ENCODE results near the gene LTO1. TPM values are rescaled to one million over a fixed set of nuclear protein-coding genes. Genes with fewer than 3 reads are reported as not detected.

LTO1 gene
- total and polyA plus RNA-seq, 2 experiments from 2014 or later = 20.1 to 23.3 TPM

DNA sequence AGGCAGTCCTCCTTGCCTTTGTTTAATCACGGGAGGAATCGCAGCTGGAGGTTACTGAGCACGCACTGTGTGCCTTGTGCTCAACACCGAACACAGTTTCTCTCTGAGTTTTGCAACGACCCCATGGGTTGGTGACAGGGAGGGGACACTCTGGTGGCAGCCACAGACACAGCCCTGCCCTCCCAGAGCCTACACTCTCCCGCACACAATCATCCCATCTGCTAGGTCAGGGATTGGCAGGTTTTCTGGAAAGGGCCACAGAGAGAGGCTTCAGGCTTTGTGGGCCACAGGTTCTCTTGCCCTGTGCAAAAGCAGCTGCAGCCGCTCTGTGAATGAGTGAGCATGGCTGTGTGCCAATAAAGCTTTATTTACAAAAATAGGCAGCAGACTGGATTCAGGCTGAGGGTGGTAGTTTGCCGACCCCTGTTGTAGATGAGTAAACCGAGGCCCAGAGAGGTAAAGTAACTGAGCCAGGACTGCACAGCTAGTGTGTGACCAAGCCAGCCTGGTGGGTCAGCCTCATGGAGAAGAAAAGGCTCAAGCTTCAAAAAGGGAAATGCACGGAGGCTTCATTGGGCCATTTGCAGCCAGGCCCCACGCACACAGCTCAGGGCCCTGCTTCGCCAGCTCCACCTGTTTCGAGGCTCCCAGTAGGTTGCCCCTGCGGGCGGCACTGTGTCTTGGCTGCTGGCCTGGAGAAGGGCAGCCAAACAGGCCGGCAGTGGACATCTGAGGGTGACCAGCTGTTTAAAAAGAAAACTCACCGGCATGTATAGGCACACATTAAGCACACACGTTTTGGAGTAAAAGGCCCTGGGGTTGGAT is 16.3 kb downstream of the LTO1 start (continued):
- TF ChIP-seq, protein P1, sequence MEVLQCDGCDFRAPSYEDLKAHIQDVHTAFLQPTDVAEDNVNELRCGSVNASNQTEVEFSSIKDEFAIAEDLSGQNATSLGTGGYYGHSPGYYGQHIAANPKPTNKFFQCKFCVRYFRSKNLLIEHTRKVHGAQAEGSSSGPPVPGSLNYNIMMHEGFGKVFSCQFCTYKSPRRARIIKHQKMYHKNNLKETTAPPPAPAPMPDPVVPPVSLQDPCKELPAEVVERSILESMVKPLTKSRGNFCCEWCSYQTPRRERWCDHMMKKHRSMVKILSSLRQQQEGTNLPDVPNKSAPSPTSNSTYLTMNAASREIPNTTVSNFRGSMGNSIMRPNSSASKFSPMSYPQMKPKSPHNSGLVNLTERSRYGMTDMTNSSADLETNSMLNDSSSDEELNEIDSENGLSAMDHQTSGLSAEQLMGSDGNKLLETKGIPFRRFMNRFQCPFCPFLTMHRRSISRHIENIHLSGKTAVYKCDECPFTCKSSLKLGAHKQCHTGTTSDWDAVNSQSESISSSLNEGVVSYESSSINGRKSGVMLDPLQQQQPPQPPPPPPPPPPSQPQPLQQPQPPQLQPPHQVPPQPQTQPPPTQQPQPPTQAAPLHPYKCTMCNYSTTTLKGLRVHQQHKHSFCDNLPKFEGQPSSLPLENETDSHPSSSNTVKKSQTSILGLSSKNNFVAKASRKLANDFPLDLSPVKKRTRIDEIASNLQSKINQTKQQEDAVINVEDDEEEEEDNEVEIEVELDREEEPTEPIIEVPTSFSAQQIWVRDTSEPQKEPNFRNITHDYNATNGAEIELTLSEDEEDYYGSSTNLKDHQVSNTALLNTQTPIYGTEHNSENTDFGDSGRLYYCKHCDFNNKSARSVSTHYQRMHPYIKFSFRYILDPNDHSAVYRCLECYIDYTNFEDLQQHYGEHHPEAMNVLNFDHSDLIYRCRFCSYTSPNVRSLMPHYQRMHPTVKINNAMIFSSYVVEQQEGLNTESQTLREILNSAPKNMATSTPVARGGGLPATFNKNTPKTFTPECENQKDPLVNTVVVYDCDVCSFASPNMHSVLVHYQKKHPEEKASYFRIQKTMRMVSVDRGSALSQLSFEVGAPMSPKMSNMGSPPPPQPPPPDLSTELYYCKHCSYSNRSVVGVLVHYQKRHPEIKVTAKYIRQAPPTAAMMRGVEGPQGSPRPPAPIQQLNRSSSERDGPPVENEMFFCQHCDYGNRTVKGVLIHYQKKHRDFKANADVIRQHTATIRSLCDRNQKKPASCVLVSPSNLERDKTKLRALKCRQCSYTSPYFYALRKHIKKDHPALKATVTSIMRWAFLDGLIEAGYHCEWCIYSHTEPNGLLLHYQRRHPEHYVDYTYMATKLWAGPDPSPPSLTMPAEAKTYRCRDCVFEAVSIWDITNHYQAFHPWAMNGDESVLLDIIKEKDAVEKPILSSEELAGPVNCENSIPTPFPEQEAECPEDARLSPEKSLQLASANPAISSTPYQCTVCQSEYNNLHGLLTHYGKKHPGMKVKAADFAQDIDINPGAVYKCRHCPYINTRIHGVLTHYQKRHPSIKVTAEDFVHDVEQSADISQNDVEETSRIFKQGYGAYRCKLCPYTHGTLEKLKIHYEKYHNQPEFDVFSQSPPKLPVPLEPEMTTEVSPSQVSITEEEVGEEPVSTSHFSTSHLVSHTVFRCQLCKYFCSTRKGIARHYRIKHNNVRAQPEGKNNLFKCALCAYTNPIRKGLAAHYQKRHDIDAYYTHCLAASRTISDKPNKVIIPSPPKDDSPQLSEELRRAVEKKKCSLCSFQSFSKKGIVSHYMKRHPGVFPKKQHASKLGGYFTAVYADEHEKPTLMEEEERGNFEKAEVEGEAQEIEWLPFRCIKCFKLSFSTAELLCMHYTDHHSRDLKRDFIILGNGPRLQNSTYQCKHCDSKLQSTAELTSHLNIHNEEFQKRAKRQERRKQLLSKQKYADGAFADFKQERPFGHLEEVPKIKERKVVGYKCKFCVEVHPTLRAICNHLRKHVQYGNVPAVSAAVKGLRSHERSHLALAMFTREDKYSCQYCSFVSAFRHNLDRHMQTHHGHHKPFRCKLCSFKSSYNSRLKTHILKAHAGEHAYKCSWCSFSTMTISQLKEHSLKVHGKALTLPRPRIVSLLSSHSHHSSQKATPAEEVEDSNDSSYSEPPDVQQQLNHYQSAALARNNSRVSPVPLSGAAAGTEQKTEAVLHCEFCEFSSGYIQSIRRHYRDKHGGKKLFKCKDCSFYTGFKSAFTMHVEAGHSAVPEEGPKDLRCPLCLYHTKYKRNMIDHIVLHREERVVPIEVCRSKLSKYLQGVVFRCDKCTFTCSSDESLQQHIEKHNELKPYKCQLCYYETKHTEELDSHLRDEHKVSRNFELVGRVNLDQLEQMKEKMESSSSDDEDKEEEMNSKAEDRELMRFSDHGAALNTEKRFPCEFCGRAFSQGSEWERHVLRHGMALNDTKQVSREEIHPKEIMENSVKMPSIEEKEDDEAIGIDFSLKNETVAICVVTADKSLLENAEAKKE (CRISPR knock-in tag; IDR thresholded peaks at IDR 0.05) = no peak
- TF ChIP-seq ZNF114 (CRISPR knock-in tag; IDR thresholded peaks at IDR 0.05) = no peak

DNA sequence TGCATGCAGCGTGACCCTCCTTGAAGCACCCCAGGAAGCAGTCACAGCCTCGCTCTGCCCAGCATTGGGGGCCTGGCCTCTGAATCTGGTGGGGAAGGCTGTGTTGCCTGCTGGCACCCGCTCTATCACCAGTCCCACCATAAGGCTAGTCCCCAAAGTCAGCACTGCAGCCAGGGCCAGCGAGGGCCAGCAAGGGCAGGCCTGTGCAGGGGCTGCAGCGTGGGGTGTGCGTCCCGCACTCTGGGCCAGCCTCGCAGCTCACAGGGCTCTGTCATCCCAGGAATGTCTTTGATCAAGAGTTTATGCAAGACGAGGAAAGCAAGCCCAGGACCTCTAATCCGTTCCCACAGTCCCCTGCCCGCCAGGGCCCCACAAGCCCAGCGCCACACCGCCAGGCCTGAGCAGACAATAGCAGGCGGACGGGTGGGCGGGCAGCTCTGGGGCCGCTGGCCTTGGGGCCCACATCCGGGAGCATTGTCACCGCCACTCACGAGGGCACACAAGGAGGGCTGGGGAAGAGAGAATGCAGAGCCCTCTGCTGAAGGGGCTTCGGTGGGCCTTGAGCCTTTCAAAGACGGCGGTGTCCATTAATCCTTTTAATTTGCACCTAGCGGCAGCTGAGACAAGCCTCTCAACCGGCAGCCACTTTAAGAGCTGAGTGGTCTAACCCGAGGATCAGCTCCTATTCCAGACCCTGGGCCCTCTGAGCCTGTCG is 17.1 kb downstream of the LTO1 start:
- ATAC-seq = peak; percentile 78
- peak overlapping the region; percentile 72; the same call in 1 of the 2 replicates for H3K27ac Mint-ChIP-seq
- no peaks in the 10 kb centered on the region; the same call in 1 of the 2 replicates for H3K36me3 ChIP-seq (ENCODE audit: insufficient read depth)
- H3K4me3 Mint-ChIP-seq = no peak overlapping the region
- no peaks in the 10 kb centered on the region for H4K20me1 ChIP-seq (replicated peaks; ENCODE audit: insufficient read depth)
- peaks cover 37% of the 10 kb centered on the region for H3K4me1 Mint-ChIP-seq
- no peaks in the 10 kb centered on the region for H3K9me3 Mint-ChIP-seq
- peaks cover 12% of the 10 kb centered on the region for H3K36me3 Mint-ChIP-seq (ENCODE audit: low read depth)
- H3K9me2 ChIP-seq (ENCODE audit: insufficient read depth) = no peaks in the 10 kb centered on the region
- TF ChIP-seq, protein P2, sequence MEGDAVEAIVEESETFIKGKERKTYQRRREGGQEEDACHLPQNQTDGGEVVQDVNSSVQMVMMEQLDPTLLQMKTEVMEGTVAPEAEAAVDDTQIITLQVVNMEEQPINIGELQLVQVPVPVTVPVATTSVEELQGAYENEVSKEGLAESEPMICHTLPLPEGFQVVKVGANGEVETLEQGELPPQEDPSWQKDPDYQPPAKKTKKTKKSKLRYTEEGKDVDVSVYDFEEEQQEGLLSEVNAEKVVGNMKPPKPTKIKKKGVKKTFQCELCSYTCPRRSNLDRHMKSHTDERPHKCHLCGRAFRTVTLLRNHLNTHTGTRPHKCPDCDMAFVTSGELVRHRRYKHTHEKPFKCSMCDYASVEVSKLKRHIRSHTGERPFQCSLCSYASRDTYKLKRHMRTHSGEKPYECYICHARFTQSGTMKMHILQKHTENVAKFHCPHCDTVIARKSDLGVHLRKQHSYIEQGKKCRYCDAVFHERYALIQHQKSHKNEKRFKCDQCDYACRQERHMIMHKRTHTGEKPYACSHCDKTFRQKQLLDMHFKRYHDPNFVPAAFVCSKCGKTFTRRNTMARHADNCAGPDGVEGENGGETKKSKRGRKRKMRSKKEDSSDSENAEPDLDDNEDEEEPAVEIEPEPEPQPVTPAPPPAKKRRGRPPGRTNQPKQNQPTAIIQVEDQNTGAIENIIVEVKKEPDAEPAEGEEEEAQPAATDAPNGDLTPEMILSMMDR (conservative IDR thresholded peaks at IDR 0.05; ENCODE audit: low read depth in 2 of 2) = no peak
- TF ChIP-seq CREB1 (CRISPR knock-in tag; IDR thresholded peaks at IDR 0.05; ENCODE audit: low read depth) = 0 out of 2 replicates have a peak, but pooled peaks have one; percentile 1
- TF ChIP-seq, protein P3, sequence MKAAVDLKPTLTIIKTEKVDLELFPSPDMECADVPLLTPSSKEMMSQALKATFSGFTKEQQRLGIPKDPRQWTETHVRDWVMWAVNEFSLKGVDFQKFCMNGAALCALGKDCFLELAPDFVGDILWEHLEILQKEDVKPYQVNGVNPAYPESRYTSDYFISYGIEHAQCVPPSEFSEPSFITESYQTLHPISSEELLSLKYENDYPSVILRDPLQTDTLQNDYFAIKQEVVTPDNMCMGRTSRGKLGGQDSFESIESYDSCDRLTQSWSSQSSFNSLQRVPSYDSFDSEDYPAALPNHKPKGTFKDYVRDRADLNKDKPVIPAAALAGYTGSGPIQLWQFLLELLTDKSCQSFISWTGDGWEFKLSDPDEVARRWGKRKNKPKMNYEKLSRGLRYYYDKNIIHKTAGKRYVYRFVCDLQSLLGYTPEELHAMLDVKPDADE (IDR thresholded peaks at IDR 0.05) = no peak
- H2AFZ ChIP-seq = peak overlapping the region; percentile 78; the same call in 1 of the 2 replicates
- H3K27me3 Mint-ChIP-seq (ENCODE audit: insufficient read depth, low read depth, poor library complexity) = peaks cover 23% of the 10 kb centered on the region
- peak overlapping the region; percentile 55; the same call in 1 of the 2 replicates for H3K4me2 ChIP-seq
- peak overlapping the region; percentile 74 for H3K27ac ChIP-seq (ENCODE audit: low read depth)
- no peak overlapping the region for H3K4me3 ChIP-seq
- H3K79me2 ChIP-seq (replicated peaks; ENCODE audit: insufficient read depth) = no peaks in the 10 kb centered on the region
- DNase-seq (ENCODE audit: low spot score) = peak; percentile 88
- no peaks in the 10 kb centered on the region for H3K27me3 ChIP-seq (ENCODE audit: insufficient read depth)
- peaks cover 18% of the 10 kb centered on the region for H3K4me1 ChIP-seq (ENCODE audit: insufficient read depth)
- 0 out of 2 replicates have a peak, but pooled peaks cover 9% of the 10 kb centered on the region for H3F3A ChIP-seq (replicated peaks; ENCODE audit: low read depth)

Measured in GM23338 (cell line).